ENCODE results near the gene FN3KRP.

FN3KRP gene

GRCh38 chr17:82698065-82698973, 18.2 kb upstream of the FN3KRP start, which contains the start of gene RAB40B:
Gene RAB40B (minus strand): TSS chr17:82698698. CDS start chr17:82698596, 102 bp downstream.
- peak; percentile 77; the same call in 1 of the 2 replicates for TF ChIP-seq ZFX (IDR thresholded peaks at IDR 0.05)
- TF ChIP-seq CTCF (conservative IDR thresholded peaks at IDR 0.05): no peak
- peak within 1 kb of the TSS; percentile 49 for H3K27ac ChIP-seq

GRCh38 chr17:82698974-82699442, 17.5 kb upstream of the FN3KRP start:
- TF ChIP-seq CTCF (conservative IDR thresholded peaks at IDR 0.05) (no peak), ZFX (IDR thresholded peaks at IDR 0.05) (no peak)
- H3K27ac ChIP-seq: no peak overlapping the region; the same call in 1 of the 2 replicates

GRCh38 chr17:82699551-82699950, 17.0 kb upstream of the FN3KRP start:
- TF ChIP-seq ZFX (IDR thresholded peaks at IDR 0.05) (no peak), CTCF (conservative IDR thresholded peaks at IDR 0.05) (no peak)
- no peak overlapping the region for H3K27ac ChIP-seq

GRCh38 chr17:82702231-82702927, 14.1 kb upstream of the FN3KRP start:
- TF ChIP-seq ZFX (IDR thresholded peaks at IDR 0.05): no peak
- TF ChIP-seq CTCF (conservative IDR thresholded peaks at IDR 0.05): no peak
- H3K27ac ChIP-seq: no peak overlapping the region

- no peak overlapping the region for H3K27ac ChIP-seq
- TF ChIP-seq CTCF (conservative IDR thresholded peaks at IDR 0.05) (no peak), ZFX (IDR thresholded peaks at IDR 0.05) (no peak)
These were observed 13.3 kb upstream of the FN3KRP start for GRCh38 chr17:82703036-82703745.

- no peak overlapping the region for H3K27ac ChIP-seq
- TF ChIP-seq ZFX (IDR thresholded peaks at IDR 0.05) (no peak), CTCF (conservative IDR thresholded peaks at IDR 0.05) (no peak)
These were observed 12.3 kb upstream of the FN3KRP start for GRCh38 chr17:82703935-82704865.

Measured in C4-2B (cell line).